ENCODE results near the gene CNOT10. TPM values are rescaled to one million over a fixed set of nuclear protein-coding genes. Genes with fewer than 3 reads are reported as not detected.
"Not testable (repeated sequence)": the region's sequence is repeated elsewhere in the genome, so short reads cannot be mapped to it uniquely, and the experiment has no call there.

The CNOT10 gene
- total and polyA plus RNA-seq, 8 donors, result 11.1 to 23.0 (median 14.4) TPM

- Histone ChIP-seq H3K4me3 (no peak overlapping the region), H3K9me3 (no peaks in the 10 kb centered on the region), H3K27ac (no peak overlapping the region), H3K36me3 (no peaks in the 10 kb centered on the region), H3K4me1 (peaks cover 0 to 4% (median 0%) of the 10 kb centered on the region in 3 donors), H3K27me3 (no peaks in the 10 kb centered on the region)
- no peak for TF ChIP-seq CTCF (IDR thresholded peaks at IDR 0.05)
- ATAC-seq (no peak), DNase-seq (no peak), FAIRE-seq (no peak)
- WGBS, 2 donors, result 68 to 81% methylated on average over 2 of the region's 2 CpGs
- intact Hi-C loops (cut with DNase I), result no loop called here
These were observed 112.8 kb downstream of the CNOT10 start for GRCh38 chr3:32797776-32798175.

- H3K27ac ChIP-seq; H3K9me3 ChIP-seq; H3K27me3 ChIP-seq; intact Hi-C loops (cut with DNase I); ATAC-seq; DNase-seq; FAIRE-seq; H3K4me1 ChIP-seq; H3K36me3 ChIP-seq; H3K4me3 ChIP-seq: not testable (repeated sequence)
- WGBS, 2 donors, result 93 to 95% methylated on average over 5 of the region's 5 CpGs
These were observed 116.5 kb downstream of the CNOT10 start for GRCh38 chr3:32801440-32801839.

GRCh38 chr3:32813180-32813579 lies 128.2 kb downstream of the CNOT10 start:
- no peak for DNase-seq
- Histone ChIP-seq H3K36me3 (no peaks in the 10 kb centered on the region), H3K27me3 (peaks cover 0 to 11% (median 5%) of the 10 kb centered on the region in 4 donors), H3K4me3 (no peak overlapping the region), H3K27ac (no peak overlapping the region), H3K9me3 (no peaks in the 10 kb centered on the region), H3K4me1 (peaks cover 0 to 3% (median 0%) of the 10 kb centered on the region in 3 donors)
- 0 to 9% methylated on average over 2 of the region's 2 CpGs for WGBS, 2 donors
- no peak for FAIRE-seq
- peak in 3 of 4 donors; percentile 42 to 71 (median 44) for ATAC-seq
- intact Hi-C loops (cut with DNase I), result no loop called here
- no peak for TF ChIP-seq CTCF (IDR thresholded peaks at IDR 0.05)

GRCh38 chr3:32814361-32814760 lies 129.4 kb downstream of the CNOT10 start:
- peaks cover 0 to 18% (median 6%) of the 10 kb centered on the region in 4 donors for H3K27me3 ChIP-seq
- H3K27ac ChIP-seq, result no peak overlapping the region
- H3K9me3 ChIP-seq, result no peaks in the 10 kb centered on the region
- 71 to 87% methylated on average over 6 of the region's 6 CpGs for WGBS, 2 donors
- ATAC-seq (no peak), FAIRE-seq (no peak), DNase-seq (no peak)
- intact Hi-C loops (cut with DNase I), result no loop called here
- H3K4me3 ChIP-seq, result no peak overlapping the region
- H3K36me3 ChIP-seq, result no peaks in the 10 kb centered on the region
- TF ChIP-seq CTCF (IDR thresholded peaks at IDR 0.05), result no peak
- H3K4me1 ChIP-seq, result peaks cover 0 to 3% (median 0%) of the 10 kb centered on the region in 3 donors

GRCh38 chr3:32815841-32816438 lies 131.0 kb downstream of the CNOT10 start:
- peaks cover 0 to 3% (median 0%) of the 10 kb centered on the region in 3 donors for H3K4me1 ChIP-seq
- WGBS, 2 donors, result 36 to 37% methylated on average over 19 to 21 of the region's 21 CpGs
- DNase-seq (no peak), ATAC-seq (no peak), FAIRE-seq (no peak)
- no peaks in the 10 kb centered on the region for H3K36me3 ChIP-seq
- no peak for TF ChIP-seq CTCF (IDR thresholded peaks at IDR 0.05)
- H3K27me3 ChIP-seq, result peaks cover 0 to 33% (median 11%) of the 10 kb centered on the region in 4 donors
- H3K4me3 ChIP-seq, result peak overlapping the region in 1 of 4 donors; percentile 45
- H3K27ac ChIP-seq, result no peak overlapping the region
- intact Hi-C loops (cut with DNase I), result no loop called here
- H3K9me3 ChIP-seq, result no peaks in the 10 kb centered on the region
